Tibial artery (tissue), 4 donors: ENCODE data around the gene SLC25A11.

Source experiments
- DNase-seq, 2 donors: peaks; one replicate each; pipeline ENCODE4 v3.0.0-alpha.2; 2019
- H3K27ac ChIP-seq, 2 donors: fragments of 200-600 bp; sonication (generic) in 1 of 2; 1 replicate in 1 of 2; 2 replicates in 1 of 2; pipeline ENCODE4 v1.5.1; 2018 to 2019; ENCODE audit warnings: mild to moderate bottlenecking in 1 of 2
- H3K27me3 ChIP-seq, 2 donors: fragments of 200-600 bp; sonication (generic) in 1 of 2; one replicate each; pipeline versions ENCODE4 v1.5.1 to v1.6.0; 2016 to 2019
- H3K36me3 ChIP-seq, 3 donors: fragments of 200-600 bp; sonication (generic) in 2 of 3; one replicate each; pipeline ENCODE4 v1.5.1; 2016 to 2019; ENCODE audit warnings: mild to moderate bottlenecking in 2 of 3
- H3K4me1 ChIP-seq, 4 donors: fragments of 200-600 bp; sonication (generic) in 2 of 4; 1 replicate in 3 of 4; 2 replicates in 1 of 4; pipeline ENCODE4 v1.5.1; 2016 to 2019
- H3K4me3 ChIP-seq, 2 donors: fragments of 200-600 bp; sonication (generic) in 1 of 2; 1 replicate in 1 of 2; 2 replicates in 1 of 2; pipeline ENCODE4 v1.5.1; 2018 to 2019; ENCODE audit warnings: mild to moderate bottlenecking in 2 of 2
- H3K9me3 ChIP-seq, 3 donors: fragments of 200-600 bp; sonication (generic) in 1 of 3; one replicate each; pipeline ENCODE4 v1.5.1; 2016 to 2019
- intact Hi-C: fragments of 100-400 bp; cut with DNase I; formaldehyde crosslinking; loops from one replicate; pipeline ENCODE4 v1.15.0; 2023; ENCODE audit warnings: low total_unique reads
- TF ChIP-seq, protein P1 (sequence below), 2 experiments: fragments of 200-600 bp in 1 of 2; fragments of 450-650 bp in 1 of 2; IDR thresholded peaks; one replicate each; pipeline ENCODE4 v1.5.1; 2017 to 2019; ENCODE audit warnings: antibody characterized with exemption in 2 of 2, mild to moderate bottlenecking in 1 of 2, moderate library complexity in 1 of 2

SLC25A11 gene

GRCh38 chr17:4982305-4982704 lies 42.5 kb upstream of the SLC25A11 start:
- Histone ChIP-seq H3K4me1 (peaks cover 0 to 19% (median 8%) of the 10 kb centered on the region in 4 donors), H3K4me3 (no peak overlapping the region), H3K27ac (no peak overlapping the region), H3K36me3 (peaks cover 13 to 80% (median 65%) of the 10 kb centered on the region in 3 donors), H3K27me3 (no peaks in the 10 kb centered on the region), H3K9me3 (no peaks in the 10 kb centered on the region)
- no peak for DNase-seq
- intact Hi-C loops = loop anchor here (5.0 kb wide), 1 partner anchor 45 kb away; no protein-coding TSS in a partner anchor
- TF ChIP-seq, protein P1, sequence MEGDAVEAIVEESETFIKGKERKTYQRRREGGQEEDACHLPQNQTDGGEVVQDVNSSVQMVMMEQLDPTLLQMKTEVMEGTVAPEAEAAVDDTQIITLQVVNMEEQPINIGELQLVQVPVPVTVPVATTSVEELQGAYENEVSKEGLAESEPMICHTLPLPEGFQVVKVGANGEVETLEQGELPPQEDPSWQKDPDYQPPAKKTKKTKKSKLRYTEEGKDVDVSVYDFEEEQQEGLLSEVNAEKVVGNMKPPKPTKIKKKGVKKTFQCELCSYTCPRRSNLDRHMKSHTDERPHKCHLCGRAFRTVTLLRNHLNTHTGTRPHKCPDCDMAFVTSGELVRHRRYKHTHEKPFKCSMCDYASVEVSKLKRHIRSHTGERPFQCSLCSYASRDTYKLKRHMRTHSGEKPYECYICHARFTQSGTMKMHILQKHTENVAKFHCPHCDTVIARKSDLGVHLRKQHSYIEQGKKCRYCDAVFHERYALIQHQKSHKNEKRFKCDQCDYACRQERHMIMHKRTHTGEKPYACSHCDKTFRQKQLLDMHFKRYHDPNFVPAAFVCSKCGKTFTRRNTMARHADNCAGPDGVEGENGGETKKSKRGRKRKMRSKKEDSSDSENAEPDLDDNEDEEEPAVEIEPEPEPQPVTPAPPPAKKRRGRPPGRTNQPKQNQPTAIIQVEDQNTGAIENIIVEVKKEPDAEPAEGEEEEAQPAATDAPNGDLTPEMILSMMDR (IDR thresholded peaks at IDR 0.05) = no peak

DNA sequence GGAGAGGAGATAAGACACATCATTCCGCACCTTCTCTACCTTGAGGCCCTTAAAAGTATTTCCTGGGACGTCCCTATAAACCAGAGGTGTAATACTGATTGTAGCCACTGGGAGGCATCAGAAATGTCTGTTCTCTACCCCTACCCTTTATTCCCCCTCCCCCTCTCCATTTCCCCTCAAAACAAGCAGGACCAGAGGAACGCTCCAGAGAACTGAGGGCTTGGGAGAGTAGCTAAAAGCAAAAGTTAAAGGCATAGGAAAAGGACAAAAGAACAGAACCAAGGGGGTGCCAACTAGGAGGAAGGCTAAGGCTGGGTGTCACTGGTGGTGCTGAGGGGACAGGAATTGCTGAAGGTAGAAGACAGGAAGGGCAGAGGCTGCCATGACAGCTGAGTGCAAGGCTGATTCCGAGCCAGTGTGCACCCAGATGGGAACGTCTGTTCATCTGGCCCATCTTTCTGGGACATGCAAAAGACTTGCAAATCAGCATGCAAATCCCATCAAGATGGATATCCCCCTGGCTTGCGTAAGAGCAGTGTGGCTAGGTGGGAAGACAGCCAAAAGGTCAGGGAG lies 40.9 kb upstream of the SLC25A11 start:
- intact Hi-C loops = loop anchor here (2.0 to 5.0 kb wide), 2 partner anchors 43 to 82 kb away; no protein-coding TSS in a partner anchor
- DNase-seq = no peak
- no peak overlapping the region for H3K27ac ChIP-seq

GRCh38 chr17:4978726-4979125 lies 38.9 kb upstream of the SLC25A11 start:
- intact Hi-C loops = no loop called here
- TF ChIP-seq, protein P1 (IDR thresholded peaks at IDR 0.05) = no peak
- Histone ChIP-seq H3K36me3 (peaks cover 23 to 96% (median 72%) of the 10 kb centered on the region in 3 donors), H3K4me1 (peaks cover 0 to 6% (median 2%) of the 10 kb centered on the region in 4 donors), H3K9me3 (no peaks in the 10 kb centered on the region), H3K4me3 (no peak overlapping the region), H3K27me3 (no peaks in the 10 kb centered on the region), H3K27ac (no peak overlapping the region)
- no peak for DNase-seq

More for the DNA sequence above, 40.9 kb upstream of the SLC25A11 start:
- no peak overlapping the region for H3K4me3 ChIP-seq
- H3K9me3 ChIP-seq = no peaks in the 10 kb centered on the region
- TF ChIP-seq, protein P1 (IDR thresholded peaks at IDR 0.05) = peak; percentile 74 to 77
- peaks cover 23 to 95% (median 76%) of the 10 kb centered on the region in 3 donors for H3K36me3 ChIP-seq
- H3K4me1 ChIP-seq = peaks cover 0 to 8% (median 0%) of the 10 kb centered on the region in 4 donors
- H3K27me3 ChIP-seq = no peaks in the 10 kb centered on the region

DNA sequence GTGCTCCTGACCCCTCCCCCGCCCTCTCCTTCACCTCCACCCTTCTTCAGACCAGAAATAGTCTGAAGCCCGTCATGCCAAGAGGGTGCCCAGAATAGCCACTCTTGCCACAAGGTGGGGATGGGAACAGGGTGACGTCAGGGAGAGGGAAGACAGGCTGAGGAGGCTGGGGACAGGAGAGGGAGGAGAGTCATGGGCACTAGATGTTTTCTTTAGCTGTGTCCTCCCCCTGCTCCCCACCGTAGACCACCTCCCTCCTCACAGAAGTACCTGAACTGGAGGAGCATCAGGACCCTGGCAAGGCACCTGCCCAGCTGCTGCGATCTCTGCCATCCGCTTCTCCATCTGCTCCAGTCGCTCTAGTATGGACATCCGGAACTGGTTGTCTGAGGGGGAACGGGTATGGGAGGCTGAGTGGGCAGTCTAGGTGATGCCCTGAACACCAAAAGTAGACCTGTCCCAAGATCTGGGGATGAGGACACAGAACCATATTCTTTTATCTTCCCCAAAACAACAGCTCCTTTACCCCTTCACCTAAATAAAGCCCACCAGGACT lies 34.3 kb upstream of the SLC25A11 start:
- TF ChIP-seq, protein P1 (IDR thresholded peaks at IDR 0.05) = no peak
- Histone ChIP-seq H3K36me3 (peaks cover 38 to 89% (median 74%) of the 10 kb centered on the region in 3 donors), H3K4me1 (peaks cover 0 to 10% (median 9%) of the 10 kb centered on the region in 4 donors), H3K27ac (peak overlapping the region in 1 of 2 donors; percentile 35), H3K4me3 (no peak overlapping the region), H3K27me3 (no peaks in the 10 kb centered on the region), H3K9me3 (no peaks in the 10 kb centered on the region)
- intact Hi-C loops = no loop called here
- DNase-seq = no peak

GRCh38 chr17:4973256-4974114 lies 33.6 kb upstream of the SLC25A11 start:
- intact Hi-C loops = no loop called here
- Histone ChIP-seq H3K27ac (peak overlapping the region; percentile 15 to 35), H3K4me1 (peaks cover 0 to 17% (median 16%) of the 10 kb centered on the region in 4 donors)

More at GRCh38 chr17:4973256-4974114, 33.6 kb upstream of the SLC25A11 start:
- Histone ChIP-seq H3K27me3 (no peaks in the 10 kb centered on the region), H3K36me3 (peaks cover 37 to 85% (median 67%) of the 10 kb centered on the region in 3 donors), H3K4me3 (no peak overlapping the region), H3K9me3 (no peaks in the 10 kb centered on the region)
- TF ChIP-seq, protein P1 (IDR thresholded peaks at IDR 0.05) = no peak
- DNase-seq = no peak
